ENCODE data around the gene TNNI3K.
A peak's percentile ranks its signal among the peaks of the same experiment; 100 is the strongest.
"Not testable (repeated sequence)": the region's sequence is repeated elsewhere in the genome, so short reads cannot be mapped to it uniquely, and the experiment has no call there.

TNNI3K gene, protein sequence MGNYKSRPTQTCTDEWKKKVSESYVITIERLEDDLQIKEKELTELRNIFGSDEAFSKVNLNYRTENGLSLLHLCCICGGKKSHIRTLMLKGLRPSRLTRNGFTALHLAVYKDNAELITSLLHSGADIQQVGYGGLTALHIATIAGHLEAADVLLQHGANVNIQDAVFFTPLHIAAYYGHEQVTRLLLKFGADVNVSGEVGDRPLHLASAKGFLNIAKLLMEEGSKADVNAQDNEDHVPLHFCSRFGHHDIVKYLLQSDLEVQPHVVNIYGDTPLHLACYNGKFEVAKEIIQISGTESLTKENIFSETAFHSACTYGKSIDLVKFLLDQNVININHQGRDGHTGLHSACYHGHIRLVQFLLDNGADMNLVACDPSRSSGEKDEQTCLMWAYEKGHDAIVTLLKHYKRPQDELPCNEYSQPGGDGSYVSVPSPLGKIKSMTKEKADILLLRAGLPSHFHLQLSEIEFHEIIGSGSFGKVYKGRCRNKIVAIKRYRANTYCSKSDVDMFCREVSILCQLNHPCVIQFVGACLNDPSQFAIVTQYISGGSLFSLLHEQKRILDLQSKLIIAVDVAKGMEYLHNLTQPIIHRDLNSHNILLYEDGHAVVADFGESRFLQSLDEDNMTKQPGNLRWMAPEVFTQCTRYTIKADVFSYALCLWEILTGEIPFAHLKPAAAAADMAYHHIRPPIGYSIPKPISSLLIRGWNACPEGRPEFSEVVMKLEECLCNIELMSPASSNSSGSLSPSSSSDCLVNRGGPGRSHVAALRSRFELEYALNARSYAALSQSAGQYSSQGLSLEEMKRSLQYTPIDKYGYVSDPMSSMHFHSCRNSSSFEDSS

DNA sequence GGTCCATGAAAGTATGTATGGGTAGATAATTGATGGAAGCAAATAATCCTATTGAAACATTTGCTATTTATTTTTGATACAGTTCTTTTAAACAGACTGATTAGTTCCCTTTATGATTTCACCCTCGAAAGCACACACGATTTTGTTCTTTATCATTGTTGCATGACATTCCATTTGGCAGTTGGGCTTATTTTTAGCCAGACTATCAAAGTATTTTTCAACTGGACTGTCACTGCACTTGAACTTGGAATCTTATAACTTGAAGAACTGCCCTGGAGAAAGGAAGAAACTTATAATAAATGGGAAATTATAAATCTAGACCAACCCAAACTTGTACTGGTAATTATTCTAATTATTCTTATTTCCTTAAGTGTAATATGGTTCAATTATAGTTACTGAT, at the start of gene TNNI3K:
TSS of gene TNNI3K (plus strand) at position 235 of the 400 bp plus-strand sequence. CDS start at position 300, 65 bp downstream.
- DNase-seq (ENCODE audit: low read depth in 3 of 3) = no peak

DNA sequence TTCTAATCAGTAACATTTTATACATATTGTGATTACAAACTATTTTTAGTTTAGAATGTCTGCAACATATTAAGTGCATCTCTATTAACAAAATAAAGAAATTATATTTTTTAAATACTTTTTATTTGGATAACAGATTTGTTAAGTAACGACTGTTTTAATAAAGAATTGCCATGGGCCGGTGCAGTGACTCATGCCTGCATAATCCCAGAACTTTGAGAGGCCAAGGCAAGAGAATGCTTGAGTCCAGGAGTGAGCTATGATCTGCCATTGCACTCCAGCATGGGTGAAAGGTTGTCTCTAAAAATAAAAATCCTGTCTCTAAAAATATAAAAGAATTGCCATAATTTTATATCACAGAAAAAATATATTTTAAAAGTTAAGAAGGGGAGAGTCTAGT, 41.3 kb upstream of the TNNI3K start:
- no peak for DNase-seq (ENCODE audit: low read depth in 3 of 3)

DNA sequence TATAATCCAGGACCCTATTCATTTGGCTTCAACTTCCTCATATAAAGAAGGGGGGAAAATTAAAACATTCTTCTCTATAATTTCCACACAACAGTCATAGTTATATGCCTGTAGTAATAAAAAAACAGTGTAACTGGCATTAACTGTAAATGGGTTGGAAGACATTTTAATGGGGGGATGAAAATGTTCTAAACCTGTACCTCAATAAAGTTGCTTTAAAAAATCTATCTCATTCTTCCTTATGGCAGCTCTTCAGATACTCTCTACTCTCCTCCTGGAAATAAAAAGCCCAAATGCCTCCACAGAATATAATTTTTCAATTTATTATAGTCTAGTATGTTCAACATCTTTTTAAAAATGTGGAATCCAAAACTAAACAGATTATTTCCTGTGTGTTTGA, 39.8 kb upstream of the TNNI3K start:
- DNase-seq (ENCODE audit: low read depth in 3 of 3) = no peak

DNA sequence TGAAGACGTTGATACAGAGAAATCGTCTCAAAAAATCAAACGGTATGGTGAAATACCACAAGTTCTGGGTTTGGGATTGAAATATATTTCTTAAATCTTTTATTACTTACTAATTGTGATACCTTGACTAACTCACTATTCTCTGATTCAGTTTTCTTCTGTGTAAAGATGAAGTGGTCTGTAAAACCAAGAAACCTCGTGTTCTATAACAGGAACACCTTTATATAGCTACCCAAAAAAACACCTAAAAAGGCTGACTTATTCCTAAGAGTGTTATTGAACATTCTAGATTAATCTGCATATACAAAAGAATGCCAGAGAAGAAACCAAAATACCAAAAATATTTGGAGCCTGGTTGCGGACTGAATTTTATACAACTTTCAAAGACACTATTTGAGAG, 37.9 kb upstream of the TNNI3K start:
- DNase-seq (ENCODE audit: low read depth in 3 of 3) = no peak

- peak; percentile 90 to 93 (median 93) for DNase-seq (ENCODE audit: low read depth in 3 of 3)
Observed at GRCh38 chr1:74197657-74198552, 37.3 kb upstream of the TNNI3K start, which contains the start of the genes FPGT and LRRIQ3. Gene FPGT, plus strand, starts transcription at chr1:74198242. Its CDS starts 37 bp downstream, at chr1:74198279. Gene LRRIQ3, minus strand, starts transcription at chr1:74198176. Its CDS starts 14,492 bp downstream, at chr1:74183684.

- DNase-seq (ENCODE audit: low read depth in 3 of 3) = no peak
Observed at GRCh38 chr1:74199504-74199903, 35.7 kb upstream of the TNNI3K start.

GRCh38 chr1:74205266-74205665, 29.9 kb upstream of the TNNI3K start:
- no peak for DNase-seq (ENCODE audit: low read depth in 3 of 3)

- DNase-seq (ENCODE audit: low read depth in 3 of 3) = no peak
Observed at GRCh38 chr1:74215229-74215628, 20.0 kb upstream of the TNNI3K start.

GRCh38 chr1:74222701-74223100, 12.5 kb upstream of the TNNI3K start:
- no peak for DNase-seq (ENCODE audit: low read depth in 3 of 3)

GRCh38 chr1:74223453-74223852, 11.7 kb upstream of the TNNI3K start:
- no peak for DNase-seq (ENCODE audit: low read depth in 3 of 3)

- no peak for DNase-seq (ENCODE audit: low read depth in 3 of 3)
Observed at GRCh38 chr1:74236440-74236839, 1.3 kb downstream of the TNNI3K start.

- DNase-seq (ENCODE audit: low read depth in 3 of 3) = no peak
Observed at GRCh38 chr1:74237035-74237434, 1.8 kb downstream of the TNNI3K start.

GRCh38 chr1:74237787-74238186, 2.6 kb downstream of the TNNI3K start:
- no peak for DNase-seq (ENCODE audit: low read depth in 3 of 3)

- DNase-seq (ENCODE audit: low read depth in 3 of 3) = no peak
Observed at GRCh38 chr1:74245168-74245772, 10.1 kb downstream of the TNNI3K start.

DNA sequence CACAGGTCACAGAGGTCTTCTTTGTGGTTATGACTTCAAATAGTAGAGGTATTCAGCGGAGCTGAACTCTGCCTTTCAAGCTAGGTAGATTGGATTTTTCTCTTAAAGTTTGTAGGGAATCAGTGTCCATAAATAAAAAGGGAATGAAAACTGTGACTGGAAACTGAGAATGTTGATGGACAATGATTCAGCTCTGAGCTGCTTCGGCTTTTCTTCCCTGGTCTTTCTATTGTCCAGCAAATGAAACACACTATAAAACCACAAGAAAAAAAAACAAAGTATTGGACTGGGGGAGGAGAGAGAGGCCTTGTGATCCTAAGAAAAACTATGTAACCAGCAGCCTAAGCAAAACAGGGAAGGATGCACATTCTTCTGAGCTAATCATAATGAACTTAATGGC, 11.1 kb downstream of the TNNI3K start:
- DNase-seq (ENCODE audit: low read depth in 3 of 3) = no peak

- no peak for DNase-seq (ENCODE audit: low read depth in 3 of 3)
Observed at GRCh38 chr1:74247881-74248528, 12.8 kb downstream of the TNNI3K start.

GRCh38 chr1:74253243-74253824, 18.1 kb downstream of the TNNI3K start:
- not testable (repeated sequence) for DNase-seq (ENCODE audit: low read depth in 3 of 3)

DNA sequence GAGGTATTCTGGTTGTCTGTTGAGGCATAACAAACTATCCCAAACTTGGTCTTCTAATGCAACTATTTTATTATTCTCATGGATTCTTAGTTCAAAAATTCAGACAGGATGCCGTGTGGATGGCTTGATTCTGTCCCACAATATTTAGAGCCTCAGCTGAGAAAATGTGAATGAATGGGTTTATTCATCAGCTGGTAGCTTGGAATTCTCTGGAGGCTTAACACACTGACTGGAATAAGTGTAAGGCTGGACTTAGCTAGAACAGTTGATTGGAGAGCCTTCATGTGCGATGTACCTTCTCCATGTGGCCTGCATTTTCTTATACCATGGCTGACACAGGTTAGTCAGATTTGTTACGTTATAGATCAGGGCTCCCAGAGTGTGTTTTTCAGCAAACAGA, 30.8 kb downstream of the TNNI3K start:
- no peak for DNase-seq (ENCODE audit: low read depth in 3 of 3)

- no peak for DNase-seq (ENCODE audit: low read depth in 3 of 3)
Observed at GRCh38 chr1:74271503-74271902, 36.3 kb downstream of the TNNI3K start.

Data from stimulated activated CD4-positive, alpha-beta T cell treated with anti-CD3 and anti-CD28 coated beads, TNF-alpha, amount 100 ng/mL, for 48 hours (primary cell).